ENCODE data around the gene MYLIP.

The MYLIP gene

DNA sequence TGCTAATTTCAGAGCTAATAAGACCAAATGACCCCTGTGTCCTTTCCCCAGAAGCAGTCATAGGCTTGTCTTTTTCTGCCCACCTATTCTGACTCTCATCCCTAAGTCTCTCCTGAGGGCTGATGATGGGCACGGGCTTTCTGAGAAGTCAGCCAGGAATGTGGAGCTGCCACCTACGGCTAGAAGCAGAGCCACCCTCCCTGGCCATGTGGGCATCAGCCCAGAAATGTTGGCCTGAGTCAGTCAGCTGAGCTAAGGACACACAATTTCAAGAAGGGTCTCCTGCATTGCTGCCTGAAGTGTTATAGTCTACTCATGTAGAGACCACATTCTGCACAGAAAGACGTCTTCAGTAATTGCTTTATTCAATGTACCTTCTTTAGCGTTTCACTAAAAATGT lies 17.1 kb downstream of the MYLIP start:
- H3K27ac Mint-ChIP-seq: peak overlapping the region; percentile 50
- ATAC-seq: no peak
- DNase-seq (ENCODE audit: low spot score in 2 of 2): no peak
- H3K4me1 Mint-ChIP-seq: peaks cover 25% of the 10 kb centered on the region
- H3K9me3 Mint-ChIP-seq: no peaks in the 10 kb centered on the region
- no peak overlapping the region for H3K4me3 Mint-ChIP-seq
- peaks cover 97% of the 10 kb centered on the region for H3K36me3 Mint-ChIP-seq

DNA sequence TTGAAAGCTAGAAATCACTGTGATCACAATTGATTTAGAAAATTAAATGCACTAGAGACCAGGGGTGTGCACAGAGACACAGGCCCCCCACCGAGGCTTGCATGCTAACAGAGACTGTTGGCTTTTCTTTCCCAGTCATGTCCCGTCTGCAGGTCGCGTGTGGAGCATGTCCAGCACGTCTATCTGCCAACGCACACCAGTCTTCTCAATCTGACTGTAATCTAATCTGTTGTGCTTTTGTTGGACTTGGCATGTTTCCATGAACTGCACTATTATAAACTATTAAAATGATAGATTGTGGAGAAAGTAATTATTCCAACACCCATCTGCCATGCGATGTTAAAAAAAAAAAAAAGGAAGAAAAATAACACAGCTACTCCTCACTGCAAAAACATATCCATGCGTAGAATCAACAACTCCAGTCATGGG lies 17.7 kb downstream of the MYLIP start:
- Mint-ChIP-seq H3K27ac (no peak overlapping the region), H3K4me1 (peaks cover 21% of the 10 kb centered on the region), H3K9me3 (no peaks in the 10 kb centered on the region), H3K4me3 (no peak overlapping the region), H3K36me3 (peaks cover 100% of the 10 kb centered on the region)
- ATAC-seq: no peak
- DNase-seq (ENCODE audit: low spot score in 2 of 2): no peak

DNA sequence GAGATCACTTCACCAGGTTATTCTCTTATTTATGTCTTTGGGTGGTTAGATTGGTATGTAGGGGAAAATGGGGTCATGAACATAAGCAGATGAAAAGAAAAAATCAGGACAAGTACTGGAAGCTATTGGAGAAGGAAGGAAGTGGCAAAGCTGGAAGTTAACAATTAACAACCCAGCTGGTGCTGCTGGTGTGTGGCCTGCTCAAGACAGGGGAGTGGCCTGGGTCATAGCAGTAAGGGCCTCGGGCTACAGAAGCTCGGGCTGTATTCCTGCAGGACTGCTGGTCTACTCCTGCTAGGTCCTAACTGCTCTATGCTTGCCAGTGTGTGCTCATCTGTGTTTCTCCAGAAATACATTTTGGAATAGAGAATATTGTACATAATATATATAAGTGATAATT lies 19.6 kb downstream of the MYLIP start:
- Mint-ChIP-seq H3K27ac (no peak overlapping the region), H3K36me3 (peaks cover 84% of the 10 kb centered on the region), H3K4me1 (peaks cover 18% of the 10 kb centered on the region), H3K9me3 (no peaks in the 10 kb centered on the region), H3K4me3 (no peak overlapping the region)
- ATAC-seq: no peak
- peak in 1 of 2 donors; percentile 7 for DNase-seq (ENCODE audit: low spot score in 2 of 2)

DNA sequence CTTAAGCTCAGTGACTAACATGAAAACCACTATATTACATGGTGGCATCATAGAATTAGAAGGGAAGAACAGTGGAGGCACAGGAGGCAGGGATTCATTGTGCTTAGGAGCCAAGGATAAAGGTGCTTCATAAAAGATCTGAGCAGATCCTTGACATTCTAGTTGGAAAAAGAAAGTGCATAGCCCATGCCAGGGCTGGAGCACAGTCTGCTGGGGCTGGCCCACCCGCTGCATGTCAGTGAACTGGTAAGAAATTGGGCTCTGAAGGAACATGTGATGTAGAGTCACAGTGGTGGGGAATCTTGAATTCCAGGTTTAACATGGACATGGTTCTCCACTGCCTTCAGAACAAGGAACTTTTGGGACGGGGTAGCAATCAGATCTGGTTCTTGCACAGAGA lies 20.4 kb downstream of the MYLIP start:
- DNase-seq (ENCODE audit: low spot score in 2 of 2) (peak in 1 of 2 donors; percentile 26), ATAC-seq (no peak)
- H3K36me3 Mint-ChIP-seq: peaks cover 76% of the 10 kb centered on the region
- H3K27ac Mint-ChIP-seq: peak overlapping the region; percentile 27
- H3K9me3 Mint-ChIP-seq: no peaks in the 10 kb centered on the region
- H3K4me1 Mint-ChIP-seq: peaks cover 18% of the 10 kb centered on the region
- H3K4me3 Mint-ChIP-seq: no peak overlapping the region

DNA sequence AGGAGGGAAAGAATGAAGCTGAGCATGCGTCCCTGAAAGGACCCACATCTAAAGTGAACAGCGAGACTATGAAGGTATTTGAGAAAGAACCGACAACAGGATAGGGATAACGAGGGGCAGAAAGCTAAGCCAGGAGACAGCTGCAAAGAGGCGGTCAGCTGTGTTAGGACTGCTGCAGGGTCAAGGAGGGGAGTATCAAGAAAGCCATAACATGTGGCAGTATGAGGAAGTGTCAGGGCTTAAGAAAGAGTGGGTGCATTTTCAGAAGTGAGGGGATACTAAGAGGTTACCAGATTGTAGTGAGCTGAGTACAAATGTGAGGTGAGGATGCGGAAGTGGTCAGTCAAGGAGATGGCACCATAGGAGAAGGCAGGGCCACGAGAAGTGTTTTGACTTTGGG lies 21.2 kb downstream of the MYLIP start:
- H3K9me3 Mint-ChIP-seq: peaks cover under 1% of the 10 kb centered on the region
- DNase-seq (ENCODE audit: low spot score in 2 of 2) (peak in 1 of 2 donors; percentile 44), ATAC-seq (no peak)
- H3K36me3 Mint-ChIP-seq: peaks cover 68% of the 10 kb centered on the region
- H3K4me3 Mint-ChIP-seq: no peak overlapping the region
- peak overlapping the region; percentile 27 for H3K27ac Mint-ChIP-seq
- H3K4me1 Mint-ChIP-seq: peaks cover 18% of the 10 kb centered on the region

DNA sequence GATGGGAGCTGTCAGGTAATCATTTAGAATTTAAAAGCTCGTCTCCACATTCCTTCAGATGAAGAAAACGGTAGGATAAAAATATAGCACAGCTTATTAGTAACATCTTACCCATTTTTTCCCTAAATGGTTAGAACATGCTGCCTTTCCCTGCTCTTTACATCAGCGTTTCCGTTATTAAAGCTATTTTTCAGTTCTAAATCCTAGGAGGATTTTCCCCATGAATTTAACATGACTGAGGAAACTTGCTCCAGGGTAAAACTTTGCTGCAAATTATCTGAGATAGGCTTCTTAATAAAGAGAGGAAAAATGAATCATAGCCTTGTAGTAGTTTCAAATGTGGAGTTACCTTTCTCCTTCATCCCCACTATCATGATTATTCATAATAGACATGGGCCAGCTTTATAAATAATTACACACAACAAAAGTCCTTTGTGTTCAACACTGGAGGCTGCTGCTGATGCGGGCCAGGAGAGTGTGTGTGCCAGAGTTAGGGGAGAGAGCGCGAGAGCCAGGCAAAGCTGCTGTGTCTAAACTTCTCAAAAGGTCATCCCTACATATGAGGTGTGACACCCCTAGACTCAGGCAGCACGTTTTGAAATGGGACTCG lies 24.4 kb downstream of the MYLIP start:
- H3K4me1 Mint-ChIP-seq: peaks cover 12% of the 10 kb centered on the region
- peaks cover 36% of the 10 kb centered on the region for H3K36me3 Mint-ChIP-seq
- no peak overlapping the region for H3K4me3 Mint-ChIP-seq
- H3K27ac Mint-ChIP-seq: no peak overlapping the region
- no peak for ATAC-seq
- DNase-seq (ENCODE audit: low spot score in 2 of 2): no peak
- peaks cover 3% of the 10 kb centered on the region for H3K9me3 Mint-ChIP-seq

DNA sequence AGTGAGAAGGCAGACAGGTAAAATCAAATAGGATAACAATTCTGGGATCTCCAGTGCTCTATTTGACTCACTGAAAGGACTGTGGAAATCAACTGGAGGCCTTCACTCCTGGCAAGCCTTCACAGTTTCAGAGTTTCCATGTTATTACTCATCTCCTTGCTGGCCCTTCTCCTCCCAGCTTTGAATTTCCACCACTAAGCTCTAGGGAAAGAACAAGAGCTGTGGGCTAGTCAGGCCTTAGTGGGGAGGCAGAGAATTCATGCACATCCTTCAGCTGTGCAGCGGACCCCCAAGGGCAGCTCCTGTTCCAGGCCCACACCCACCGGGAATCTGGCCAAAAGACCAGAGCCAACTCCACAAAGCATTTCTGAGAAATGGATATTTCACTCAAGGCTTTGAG lies 26.0 kb downstream of the MYLIP start:
- H3K4me3 Mint-ChIP-seq: no peak overlapping the region
- DNase-seq (ENCODE audit: low spot score in 2 of 2) (no peak), ATAC-seq (no peak)
- H3K4me1 Mint-ChIP-seq: peaks cover 6% of the 10 kb centered on the region
- H3K36me3 Mint-ChIP-seq: peaks cover 20% of the 10 kb centered on the region
- peak overlapping the region; percentile 13 for H3K27ac Mint-ChIP-seq
- peaks cover 3% of the 10 kb centered on the region for H3K9me3 Mint-ChIP-seq

DNA sequence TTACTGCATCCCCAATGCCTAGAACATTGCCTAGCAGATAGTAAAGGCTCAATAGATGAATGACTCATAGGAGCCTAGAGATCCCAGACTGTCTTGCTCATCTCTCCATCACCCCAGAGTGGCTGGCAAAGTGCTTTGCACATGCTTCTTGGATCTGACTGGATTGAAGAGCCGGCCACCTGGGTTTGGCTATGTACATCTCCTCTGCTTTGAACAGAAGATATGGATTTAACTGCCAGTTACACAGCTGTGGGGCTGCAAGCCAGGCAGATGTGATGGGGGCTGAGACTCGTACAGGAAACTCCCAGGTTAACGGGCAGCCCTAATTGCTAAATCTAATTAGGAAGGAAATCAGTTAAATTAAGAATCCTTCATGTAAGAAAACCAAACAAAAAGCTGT lies 28.6 kb downstream of the MYLIP start:
- DNase-seq (ENCODE audit: low spot score in 2 of 2): no peak
- peaks cover 12% of the 10 kb centered on the region for H3K4me1 Mint-ChIP-seq
- H3K36me3 Mint-ChIP-seq: no peaks in the 10 kb centered on the region
- no peak for ATAC-seq
- H3K27ac Mint-ChIP-seq: no peak overlapping the region
- H3K4me3 Mint-ChIP-seq: no peak overlapping the region
- peaks cover 3% of the 10 kb centered on the region for H3K9me3 Mint-ChIP-seq

DNA sequence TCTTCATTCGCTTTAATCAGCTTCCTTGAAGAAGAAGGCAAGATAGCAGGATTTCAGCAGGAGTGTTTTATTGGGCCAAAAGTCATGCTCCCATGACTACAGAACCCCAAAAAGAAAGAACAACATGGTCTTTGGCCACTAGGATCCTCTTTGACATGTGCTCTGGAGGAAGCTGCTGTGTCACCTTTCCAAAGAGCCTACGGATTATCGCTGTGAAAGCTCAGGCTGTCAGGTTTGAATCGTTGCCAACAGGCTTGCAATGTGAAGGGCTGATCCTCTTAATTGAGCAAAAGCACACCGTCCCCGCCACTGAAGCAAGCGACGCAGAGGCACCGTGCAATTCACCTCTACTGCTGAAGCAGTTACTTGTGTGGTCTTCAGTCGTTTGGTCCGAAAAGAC lies 29.0 kb downstream of the MYLIP start:
- no peaks in the 10 kb centered on the region for H3K36me3 Mint-ChIP-seq
- DNase-seq (ENCODE audit: low spot score in 2 of 2) (no peak), ATAC-seq (no peak)
- peaks cover 3% of the 10 kb centered on the region for H3K9me3 Mint-ChIP-seq
- no peak overlapping the region for H3K27ac Mint-ChIP-seq
- peaks cover 12% of the 10 kb centered on the region for H3K4me1 Mint-ChIP-seq
- H3K4me3 Mint-ChIP-seq: no peak overlapping the region

DNA sequence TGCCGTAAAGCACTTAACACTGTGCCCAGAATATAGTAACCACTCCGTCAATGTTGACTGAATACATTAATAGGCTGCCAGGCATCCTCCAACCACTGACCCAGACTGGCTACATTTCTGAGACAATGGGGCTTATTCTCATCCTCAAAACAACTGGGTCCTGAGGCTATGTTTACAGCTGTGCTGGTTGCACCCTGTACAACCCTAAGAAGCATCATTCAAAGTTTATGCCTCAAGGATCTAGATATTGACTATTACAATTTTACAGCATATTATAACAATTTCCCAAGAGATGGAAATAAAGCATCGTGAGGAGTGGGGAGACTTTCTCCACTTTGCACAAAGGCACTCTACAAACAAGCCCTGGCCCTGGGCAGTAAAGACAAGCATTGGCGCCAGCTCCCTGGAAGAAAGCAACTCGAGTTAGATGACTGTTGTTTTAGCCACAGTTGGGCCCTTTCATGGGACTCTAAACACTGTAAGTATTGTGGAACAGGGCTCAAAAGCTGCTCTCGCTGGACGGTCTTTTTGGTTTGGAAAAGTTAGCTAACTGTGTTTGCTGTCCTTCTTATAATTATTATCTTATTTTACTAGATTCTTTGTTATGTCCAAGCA lies 30.2 kb downstream of the MYLIP start:
- Mint-ChIP-seq H3K9me3 (peaks cover 3% of the 10 kb centered on the region), H3K27ac (no peak overlapping the region), H3K4me3 (no peak overlapping the region), H3K36me3 (no peaks in the 10 kb centered on the region), H3K4me1 (peaks cover 21% of the 10 kb centered on the region)
- ATAC-seq: no peak
- DNase-seq (ENCODE audit: low spot score in 2 of 2): no peak

GRCh38 chr6:16160794-16161193 lies 31.9 kb downstream of the MYLIP start:
- Mint-ChIP-seq H3K27ac (no peak overlapping the region), H3K36me3 (no peaks in the 10 kb centered on the region), H3K9me3 (no peaks in the 10 kb centered on the region), H3K4me1 (peaks cover 23% of the 10 kb centered on the region), H3K4me3 (no peak overlapping the region)
- ATAC-seq (no peak), DNase-seq (ENCODE audit: low spot score in 2 of 2) (no peak)

- H3K27ac Mint-ChIP-seq: no peak overlapping the region
- H3K4me1 Mint-ChIP-seq: peaks cover 23% of the 10 kb centered on the region
- H3K9me3 Mint-ChIP-seq: no peaks in the 10 kb centered on the region
- no peak overlapping the region for H3K4me3 Mint-ChIP-seq
- DNase-seq (ENCODE audit: low spot score in 2 of 2): no peak
- H3K36me3 Mint-ChIP-seq: no peaks in the 10 kb centered on the region
- ATAC-seq: no peak
Measured at GRCh38 chr6:16162003-16162402, 33.1 kb downstream of the MYLIP start.

GRCh38 chr6:16163066-16163465 lies 34.2 kb downstream of the MYLIP start:
- ATAC-seq: no peak

DNA sequence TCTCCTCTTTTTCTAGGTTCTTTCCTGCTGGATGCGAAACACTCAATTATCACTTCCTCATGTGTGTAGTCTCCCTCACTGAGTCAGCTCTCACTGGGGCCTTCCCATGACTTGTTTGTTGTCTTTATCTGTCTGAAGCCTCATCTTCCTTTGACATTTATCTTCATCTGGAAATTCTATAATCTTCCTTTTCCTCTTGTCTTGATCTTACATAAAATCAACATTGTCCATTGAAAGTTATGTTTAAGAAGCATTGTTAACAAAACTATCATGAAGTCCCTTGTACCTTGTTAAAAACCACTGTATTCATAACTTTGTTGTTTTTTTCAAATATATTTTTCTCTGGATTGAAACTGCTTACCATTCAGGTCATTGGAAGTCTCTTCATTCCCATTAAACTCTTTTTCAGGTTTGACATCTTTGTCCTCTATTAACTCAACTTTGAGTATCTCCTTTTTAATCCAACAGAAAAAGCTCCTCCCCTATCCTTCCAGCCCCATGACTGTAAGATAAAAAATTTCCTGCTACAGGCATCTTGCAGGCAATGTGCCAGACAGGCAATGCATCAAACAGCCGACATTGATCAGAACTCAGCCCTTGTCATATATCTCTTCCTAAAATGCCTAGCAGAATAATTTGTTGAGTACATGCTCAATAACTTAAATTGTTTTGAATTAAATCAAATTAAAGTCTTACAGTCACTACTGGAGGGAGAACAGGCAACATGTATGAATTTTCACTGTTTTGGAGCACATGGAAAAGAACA lies 34.8 kb downstream of the MYLIP start:
- ATAC-seq: no peak
- no peak overlapping the region for H3K4me3 Mint-ChIP-seq
- no peak for DNase-seq (ENCODE audit: low spot score in 2 of 2)
- H3K9me3 Mint-ChIP-seq: no peaks in the 10 kb centered on the region
- peaks cover 32% of the 10 kb centered on the region for H3K4me1 Mint-ChIP-seq
- peak overlapping the region; percentile 2 for H3K27ac Mint-ChIP-seq
- no peaks in the 10 kb centered on the region for H3K36me3 Mint-ChIP-seq

More at GRCh38 chr6:16163066-16163465, 34.2 kb downstream of the MYLIP start:
- peaks cover 26% of the 10 kb centered on the region for H3K4me1 Mint-ChIP-seq
- H3K4me3 Mint-ChIP-seq: no peak overlapping the region
- H3K36me3 Mint-ChIP-seq: no peaks in the 10 kb centered on the region
- H3K27ac Mint-ChIP-seq: no peak overlapping the region
- DNase-seq (ENCODE audit: low spot score in 2 of 2): no peak
- no peaks in the 10 kb centered on the region for H3K9me3 Mint-ChIP-seq

- Mint-ChIP-seq H3K4me3 (no peak overlapping the region), H3K9me3 (no peaks in the 10 kb centered on the region), H3K4me1 (peaks cover 36% of the 10 kb centered on the region), H3K27ac (no peak overlapping the region), H3K36me3 (no peaks in the 10 kb centered on the region)
- DNase-seq (ENCODE audit: low spot score in 2 of 2) (no peak), ATAC-seq (no peak)
Measured at GRCh38 chr6:16165641-16166040, 36.8 kb downstream of the MYLIP start.

Data from stimulated activated effector memory CD8-positive, alpha-beta T cell treated with anti-CD3 and anti-CD28 coated beads, Interleukin-12 subunit alpha, Interleukin-12 subunit beta, amount 100 ng/mL, for 72 hours (primary cell).